Measurements from ENCODE around the gene MYO3B.

MYO3B gene

GRCh38 chr2:170214309-170214948 lies 36.5 kb downstream of the MYO3B start:
- Histone ChIP-seq H3K4me3 (ENCODE audit: low read depth, low read length) (no peak overlapping the region), H3K27ac (ENCODE audit: extremely low read depth, low read depth, low read length) (no peak overlapping the region), H3K4me1 (ENCODE audit: control insufficient read depth, insufficient read depth, low read length) (no peaks in the 10 kb centered on the region), H3K9me3 (ENCODE audit: control insufficient read depth, insufficient read depth, low read depth, low read length) (no peaks in the 10 kb centered on the region), H3K36me3 (ENCODE audit: control insufficient read depth in 2 of 2, insufficient read depth in 1 of 2, low read length in 2 of 2) (no peaks in the 10 kb centered on the region)
- ChIA-PET POLR2A (no interaction called here), CTCF (interaction anchor here (0.6 kb wide), 1 partner anchor 42 kb away, joined by 4 read pairs; no protein-coding TSS in a partner anchor)
- peak; percentile 18; the same call in 1 of the 2 replicates for TF ChIP-seq SP7 (tag by site-specific recombination; IDR thresholded peaks at IDR 0.05)
- TF ChIP-seq ZNF514 (tag by site-specific recombination; IDR thresholded peaks at IDR 0.05), result no peak

- H3K27ac ChIP-seq (ENCODE audit: extremely low read depth, low read depth, low read length), result no peak overlapping the region
- CTCF ChIA-PET, result no interaction called here
- no peak overlapping the region for H3K4me3 ChIP-seq (ENCODE audit: low read depth, low read length)
- H3K36me3 ChIP-seq (ENCODE audit: control insufficient read depth in 2 of 2, insufficient read depth in 1 of 2, low read length in 2 of 2), result no peaks in the 10 kb centered on the region
- no peaks in the 10 kb centered on the region for H3K4me1 ChIP-seq (ENCODE audit: control insufficient read depth, insufficient read depth, low read length)
- POLR2A ChIA-PET, result no interaction called here
- TF ChIP-seq ZNF639 (tag by site-specific recombination; IDR thresholded peaks at IDR 0.05) (no peak), ZNF175 (tag by site-specific recombination; IDR thresholded peaks at IDR 0.05) (no peak), BCL11A (tag by site-specific recombination; IDR thresholded peaks at IDR 0.05; ENCODE audit: low read depth) (no peak), ZNF350 (tag by site-specific recombination; IDR thresholded peaks at IDR 0.05) (no peak), ZNF514 (tag by site-specific recombination; IDR thresholded peaks at IDR 0.05) (no peak), ZNF449 (tag by site-specific recombination; IDR thresholded peaks at IDR 0.05) (no peak), ZBTB10 (tag by site-specific recombination; IDR thresholded peaks at IDR 0.05) (no peak), ZNF654 (tag by site-specific recombination; IDR thresholded peaks at IDR 0.05; ENCODE audit: low read depth) (no peak), ZNF558 (tag by site-specific recombination; IDR thresholded peaks at IDR 0.05) (no peak), ZNF610 (tag by site-specific recombination; IDR thresholded peaks at IDR 0.05; ENCODE audit: borderline replicate concordance) (no peak), ZNF398 (tag by site-specific recombination; IDR thresholded peaks at IDR 0.05) (no peak), ZBTB21 (tag by site-specific recombination; IDR thresholded peaks at IDR 0.05) (no peak), YY1 (tag by site-specific recombination; IDR thresholded peaks at IDR 0.05) (no peak), SETDB1 (IDR thresholded peaks at IDR 0.05; ENCODE audit: insufficient read length, low read length) (no peak)
- H3K9me3 ChIP-seq (ENCODE audit: control insufficient read depth, insufficient read depth, low read depth, low read length), result no peaks in the 10 kb centered on the region
These were observed 37.1 kb downstream of the MYO3B start for GRCh38 chr2:170215021-170215420.

Data from HEK293 (cell line).